GM06990 (cell line): ENCODE results near the gene ROBO4.

Experiments
- DNase-seq: peaks from one replicate; pipeline ENCODE4 v3.0.0-alpha.2; 2011; ENCODE audit not compliant: insufficient read length; ENCODE audit errors: extremely low read depth
- H3K27me3 ChIP-seq: replicated peaks from 2 replicates; pipeline ENCODE4 v1.6.0; 2011; ENCODE audit warnings: low read length; ENCODE audit not compliant: control insufficient read depth, insufficient read depth
- H3K36me3 ChIP-seq: 2 replicates; pipeline ENCODE4 v1.5.1; 2011; ENCODE audit warnings: low read length; ENCODE audit not compliant: control insufficient read depth, insufficient read depth
- H3K4me3 ChIP-seq: replicated peaks from 2 replicates; pipeline ENCODE4 v1.5.1; 2011; ENCODE audit warnings: low read depth, mild to moderate bottlenecking, control low read depth, low read length
- CTCF ChIP-seq: IDR thresholded peaks from 2 replicates; pipeline ENCODE4 v1.5.1; 2011; ENCODE audit warnings: low read length, control low read depth, mild to moderate bottlenecking, inconsistent platforms; ENCODE audit not compliant: insufficient read depth, poor library complexity, severe bottlenecking

The ROBO4 gene

DNA sequence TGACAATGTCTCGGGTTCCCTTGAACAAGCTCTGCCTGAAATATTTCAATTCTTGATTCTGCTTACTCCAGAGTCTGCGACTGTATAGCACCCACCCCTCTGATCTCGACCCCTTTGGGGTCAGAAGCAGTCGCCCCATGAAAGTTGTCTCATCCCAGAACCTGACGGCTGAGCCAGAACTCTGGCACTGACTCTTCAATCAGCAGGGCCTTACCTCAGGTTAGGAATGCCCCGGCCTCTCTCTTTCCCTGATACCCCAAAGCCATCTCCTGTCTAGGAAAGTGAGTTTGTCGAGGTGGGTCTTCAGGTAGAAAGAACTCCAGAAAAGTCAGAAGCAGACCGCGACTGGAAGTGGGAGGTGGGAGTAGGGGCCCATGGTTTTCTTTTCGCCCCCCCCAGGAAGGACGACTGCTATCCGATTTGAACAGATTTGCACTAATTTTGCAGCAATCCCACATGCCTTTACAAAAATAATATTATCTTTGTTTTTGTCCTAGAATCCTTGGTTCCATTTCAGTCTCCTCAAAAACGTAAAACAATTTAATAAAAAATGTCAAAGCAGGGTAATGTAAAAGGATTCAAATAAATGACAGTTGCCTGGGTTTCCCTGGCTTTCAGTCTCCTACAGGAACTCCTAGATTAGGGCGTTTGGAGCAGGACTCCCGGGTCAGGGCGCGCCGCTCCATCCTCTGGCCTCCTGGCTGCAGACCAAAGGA is 33.3 kb downstream of the ROBO4 start:
- no peak for DNase-seq
- Histone ChIP-seq H3K4me3 (no peak overlapping the region), H3K27me3 (peaks cover 7% of the 10 kb centered on the region), H3K36me3 (no peaks in the 10 kb centered on the region)
- TF ChIP-seq CTCF, result no peak

GRCh38 chr11:124863826-124864165 is 33.9 kb downstream of the ROBO4 start:
- TF ChIP-seq CTCF, result no peak
- no peak overlapping the region for H3K4me3 ChIP-seq

DNA sequence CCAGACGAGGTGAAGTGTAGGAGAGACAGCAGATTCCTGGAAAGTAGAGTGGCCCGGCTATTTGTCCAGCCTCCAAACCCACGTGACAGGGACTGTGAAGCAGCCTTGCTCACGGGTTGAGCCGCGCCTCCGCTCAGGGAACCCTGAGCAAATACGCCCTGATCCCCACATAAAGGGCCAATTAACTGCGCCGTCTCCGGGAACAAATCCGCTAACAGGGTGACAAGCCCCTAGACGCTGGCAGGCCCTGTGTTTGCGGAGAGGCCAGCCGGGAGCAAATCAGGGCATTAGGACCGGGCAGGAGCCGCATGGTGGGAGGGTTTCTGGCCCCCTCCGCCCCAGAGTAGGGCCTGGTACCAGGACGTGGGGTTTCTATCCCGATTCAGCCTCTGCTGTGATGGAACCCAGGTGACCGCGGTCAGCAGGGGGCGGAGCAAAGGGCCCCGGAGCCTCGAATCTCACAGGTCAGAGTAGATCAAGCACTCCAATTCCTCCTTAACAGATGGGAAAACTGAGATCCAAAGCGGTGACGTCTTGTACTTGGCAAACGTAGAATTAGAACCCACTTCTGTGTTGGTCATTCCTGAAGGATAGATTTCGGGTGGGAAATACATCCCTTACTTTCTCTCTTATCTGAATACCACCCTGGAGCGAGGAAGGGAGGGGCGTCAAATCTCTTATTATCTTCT is 34.4 kb downstream of the ROBO4 start:
- Histone ChIP-seq H3K4me3 (no peak overlapping the region), H3K27me3 (peaks cover 7% of the 10 kb centered on the region), H3K36me3 (no peaks in the 10 kb centered on the region)
- no peak for TF ChIP-seq CTCF
- DNase-seq, result no peak

More at GRCh38 chr11:124863826-124864165, 33.9 kb downstream of the ROBO4 start:
- Histone ChIP-seq H3K36me3 (no peaks in the 10 kb centered on the region), H3K27me3 (peaks cover 7% of the 10 kb centered on the region)
- no peak for DNase-seq

DNA sequence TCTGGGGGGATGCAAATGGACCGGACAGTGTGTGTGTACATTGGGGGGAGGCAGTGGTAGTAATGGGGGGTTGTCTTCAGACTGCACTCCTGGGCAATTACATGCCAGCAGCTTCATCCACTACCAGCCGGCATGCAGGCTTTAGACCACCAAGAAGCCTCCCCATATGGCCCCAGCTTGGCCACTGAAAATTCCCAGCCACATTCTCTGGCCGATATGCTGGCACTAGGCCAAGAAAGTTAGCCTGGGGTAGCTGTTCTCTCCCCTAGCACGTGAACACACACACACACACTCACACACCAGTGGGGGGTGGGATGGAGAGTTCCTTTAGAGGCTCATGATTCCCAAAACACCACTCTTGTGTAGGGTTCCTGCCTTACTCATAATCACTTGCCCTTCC is 36.0 kb downstream of the ROBO4 start:
- DNase-seq, result no peak
- TF ChIP-seq CTCF, result no peak
- Histone ChIP-seq H3K4me3 (no peak overlapping the region), H3K27me3 (peaks cover 6% of the 10 kb centered on the region), H3K36me3 (no peaks in the 10 kb centered on the region)

DNA sequence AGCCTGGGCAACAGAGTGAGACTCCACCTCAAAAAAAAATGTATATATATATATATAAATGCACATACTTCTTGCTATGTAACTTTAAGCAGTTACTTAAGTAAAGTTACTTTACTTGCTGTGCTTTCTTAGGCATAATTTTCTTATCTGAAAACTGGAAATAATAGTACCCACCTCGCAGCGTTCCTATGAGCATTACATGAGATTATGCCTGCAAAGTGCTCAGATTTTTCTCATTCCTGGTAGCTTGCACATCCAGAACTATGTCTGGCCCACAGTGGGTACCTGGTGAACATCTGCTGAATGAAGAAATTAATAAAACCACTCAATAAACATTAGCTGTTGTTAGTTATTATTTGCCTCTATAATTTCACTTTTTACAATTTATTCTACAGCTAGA is 38.5 kb downstream of the ROBO4 start:
- DNase-seq, result no peak
- H3K36me3 ChIP-seq, result no peaks in the 10 kb centered on the region
- TF ChIP-seq CTCF, result no peak
- H3K4me3 ChIP-seq, result no peak overlapping the region
- no peaks in the 10 kb centered on the region for H3K27me3 ChIP-seq
